CD4-positive, alpha-beta T cell treated with Interleukin-21 for 1 hour (primary cell): ENCODE measurements around the gene NDUFA7.
"Not testable (repeated sequence)": the region's sequence is repeated elsewhere in the genome, so short reads cannot be mapped to it uniquely, and the experiment has no call there.

Experiments
- DNase-seq: peaks from one replicate; pipeline ENCODE4 v3.0.0-alpha.2; 2020

Gene NDUFA7

GRCh38 chr19:8341504-8341903 is 20.3 kb upstream of the NDUFA7 start:
- not testable (repeated sequence) for DNase-seq

- DNase-seq = no peak
Measured at GRCh38 chr19:8340341-8341096, 19.3 kb upstream of the NDUFA7 start.

GRCh38 chr19:8338835-8339234 is 17.7 kb upstream of the NDUFA7 start:
- no peak for DNase-seq

- no peak for DNase-seq
Measured at GRCh38 chr19:8337728-8338127, 16.6 kb upstream of the NDUFA7 start.

GRCh38 chr19:8336660-8337059 is 15.5 kb upstream of the NDUFA7 start:
- no peak for DNase-seq

- no peak for DNase-seq
Measured at GRCh38 chr19:8336072-8336569, 14.9 kb upstream of the NDUFA7 start.

- DNase-seq = peak; percentile 23
Measured at GRCh38 chr19:8335343-8336071, 14.3 kb upstream of the NDUFA7 start.

- peak; percentile 22 for DNase-seq
Measured at GRCh38 chr19:8334458-8335342, 13.5 kb upstream of the NDUFA7 start.

- no peak for DNase-seq
Measured at GRCh38 chr19:8333767-8334457, 12.7 kb upstream of the NDUFA7 start.

- no peak for DNase-seq
Measured at GRCh38 chr19:8332976-8333766, 12.0 kb upstream of the NDUFA7 start.

- no peak for DNase-seq
Measured at GRCh38 chr19:8331263-8331845, 10.2 kb upstream of the NDUFA7 start.

GRCh38 chr19:8329996-8330395 is 8.8 kb upstream of the NDUFA7 start:
- DNase-seq = no peak

GRCh38 chr19:8325454-8325853 is 4.3 kb upstream of the NDUFA7 start:
- DNase-seq = no peak

GRCh38 chr19:8324186-8325050 is 3.2 kb upstream of the NDUFA7 start:
- DNase-seq = no peak

GRCh38 chr19:8323781-8324185 is 2.6 kb upstream of the NDUFA7 start:
- DNase-seq = no peak

- no peak for DNase-seq
Measured at GRCh38 chr19:8322638-8322997, 1.4 kb upstream of the NDUFA7 start.

GRCh38 chr19:8321986-8322637 is 937 bp upstream of the NDUFA7 start:
- no peak for DNase-seq

GRCh38 chr19:8320564-8321066 is 560 bp downstream of the NDUFA7 start:
- DNase-seq = peak; percentile 21

GRCh38 chr19:8319807-8320520 is 1.2 kb downstream of the NDUFA7 start:
- DNase-seq = no peak
